HG03066 (cell line): ENCODE results near the gene ASPDH.
A peak's percentile ranks its signal among the peaks of the same experiment; 100 is the strongest.

Experiments
- ATAC-seq: cut with Tn5 transposase; IDR thresholded peaks from one replicate; pipeline ENCODE4 v1.9.1; 2021; ENCODE audit warnings: low read depth; ENCODE audit not compliant: unreplicated experiment

Gene ASPDH

GRCh38 chr19:50516456-50516855 is 2.7 kb upstream of the ASPDH start:
- ATAC-seq, result no peak

GRCh38 chr19:50515168-50515561 is 1.5 kb upstream of the ASPDH start:
- no peak for ATAC-seq

- no peak for ATAC-seq
Observed at GRCh38 chr19:50514346-50515167, 844 bp upstream of the ASPDH start.

GRCh38 chr19:50512999-50513745 is 541 bp downstream of the ASPDH start:
- no peak for ATAC-seq

GRCh38 chr19:50512112-50512998 is 1.4 kb downstream of the ASPDH start:
- no peak for ATAC-seq

GRCh38 chr19:50511069-50511822 is 2.5 kb downstream of the ASPDH start, which contains the start of gene JOSD2:
Gene JOSD2, minus strand, starts transcription at chr19:50511191. Its CDS starts 760 bp downstream, at chr19:50510431.
- peak; percentile 86 for ATAC-seq

GRCh38 chr19:50510700-50511068 is 3.0 kb downstream of the ASPDH start:
- ATAC-seq, result no peak

GRCh38 chr19:50510121-50510670 is 3.5 kb downstream of the ASPDH start:
- ATAC-seq, result no peak

- ATAC-seq, result no peak
Observed at GRCh38 chr19:50509366-50509765, 4.3 kb downstream of the ASPDH start.

- no peak for ATAC-seq
Observed at GRCh38 chr19:50508843-50509190, 4.9 kb downstream of the ASPDH start.

- ATAC-seq, result no peak
Observed at GRCh38 chr19:50507376-50507775, 6.3 kb downstream of the ASPDH start.

- no peak for ATAC-seq
Observed at GRCh38 chr19:50506700-50507099, 7.0 kb downstream of the ASPDH start.

GRCh38 chr19:50505856-50506611 is 7.7 kb downstream of the ASPDH start:
- ATAC-seq, result no peak

GRCh38 chr19:50501568-50502475 is 11.9 kb downstream of the ASPDH start:
- no peak for ATAC-seq

GRCh38 chr19:50501186-50501567 is 12.5 kb downstream of the ASPDH start:
- no peak for ATAC-seq

GRCh38 chr19:50500753-50501151 is 13.0 kb downstream of the ASPDH start:
- ATAC-seq, result no peak

- ATAC-seq, result no peak
Observed at GRCh38 chr19:50500060-50500752, 13.5 kb downstream of the ASPDH start.
